Astrocyte of the hippocampus (primary cell): Measurements from ENCODE around the gene NUDCD3.
A peak's percentile ranks its signal among the peaks of the same experiment; 100 is the strongest.

Source experiments
- DNase-seq: peaks from one replicate; pipeline ENCODE4 v3.0.0; 2011; ENCODE audit warnings: low read depth, low spot score

Gene NUDCD3

DNA sequence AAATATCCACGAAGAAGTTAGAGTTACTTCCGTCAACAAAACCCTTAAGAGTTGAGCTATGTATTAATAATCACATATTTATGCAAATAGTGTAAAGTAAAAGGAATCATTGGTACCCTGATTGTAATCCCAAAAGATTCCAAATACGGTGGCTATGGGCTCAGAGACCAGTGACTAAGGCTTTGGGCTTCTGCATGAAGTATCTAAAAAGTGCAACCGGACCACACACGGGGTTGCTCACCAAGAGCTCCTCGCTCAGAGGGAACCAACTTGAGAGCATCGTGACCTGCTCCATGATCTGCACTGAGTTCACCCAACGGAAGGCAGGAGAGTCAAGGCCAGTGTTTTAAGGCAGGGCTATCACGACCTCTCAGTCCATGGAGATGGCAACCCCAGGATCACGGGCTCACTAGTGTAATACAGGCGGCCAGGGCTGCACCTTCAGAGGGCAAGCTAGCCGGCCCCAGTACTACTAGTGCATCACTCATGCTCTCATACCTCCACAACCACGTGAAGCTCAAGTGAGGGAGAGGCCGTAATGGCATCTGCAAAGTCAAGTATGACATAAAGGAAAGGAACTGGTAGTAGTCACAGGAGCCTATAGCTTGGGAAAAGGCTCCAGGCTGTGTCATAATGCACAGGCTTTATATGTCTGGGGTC, 87.9 kb downstream of the NUDCD3 start:
- DNase-seq = no peak

DNA sequence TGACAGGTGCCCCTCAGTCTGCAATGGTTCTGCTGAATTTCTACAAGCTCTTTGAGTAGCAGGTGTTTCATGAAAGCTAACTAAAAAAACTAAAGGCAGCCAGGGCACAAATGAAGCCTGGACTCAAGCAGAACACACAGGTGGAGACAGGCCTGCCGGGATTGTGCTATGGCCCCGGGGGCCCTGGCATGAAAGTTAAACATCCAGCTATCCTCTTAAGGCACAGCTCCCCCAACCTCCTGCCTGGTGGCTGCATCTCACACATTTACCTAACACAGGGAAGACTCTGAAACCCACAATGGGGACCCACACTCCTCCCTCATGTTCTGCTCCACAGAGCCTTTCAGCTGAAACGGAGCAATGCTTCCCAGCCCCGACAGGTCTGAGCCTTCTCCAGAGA, 88.8 kb downstream of the NUDCD3 start:
- DNase-seq = no peak

DNA sequence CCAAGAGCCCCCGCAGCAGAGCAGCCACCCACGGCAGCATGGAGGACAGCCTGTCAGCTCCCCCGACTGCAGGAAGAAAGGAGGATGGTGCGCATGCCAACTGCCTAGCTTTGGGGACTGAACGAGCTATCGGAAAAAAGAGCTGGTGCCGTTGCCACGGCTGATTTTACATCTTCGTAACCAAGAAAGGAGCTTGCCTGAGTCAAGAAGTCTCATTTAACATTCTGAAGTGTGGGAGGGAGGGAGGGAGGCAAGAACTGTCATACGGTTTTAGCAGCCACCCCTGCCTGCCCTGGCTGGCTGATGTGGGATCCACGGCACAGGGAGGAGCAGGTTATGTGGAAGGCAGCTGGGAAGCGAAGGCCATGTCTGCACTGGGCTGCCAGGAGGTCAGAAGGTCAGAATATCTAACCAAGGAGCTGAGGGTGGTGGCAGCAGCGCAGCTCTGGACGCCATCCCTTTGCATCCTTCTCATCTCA, 90.4 kb downstream of the NUDCD3 start:
- DNase-seq = no peak

DNA sequence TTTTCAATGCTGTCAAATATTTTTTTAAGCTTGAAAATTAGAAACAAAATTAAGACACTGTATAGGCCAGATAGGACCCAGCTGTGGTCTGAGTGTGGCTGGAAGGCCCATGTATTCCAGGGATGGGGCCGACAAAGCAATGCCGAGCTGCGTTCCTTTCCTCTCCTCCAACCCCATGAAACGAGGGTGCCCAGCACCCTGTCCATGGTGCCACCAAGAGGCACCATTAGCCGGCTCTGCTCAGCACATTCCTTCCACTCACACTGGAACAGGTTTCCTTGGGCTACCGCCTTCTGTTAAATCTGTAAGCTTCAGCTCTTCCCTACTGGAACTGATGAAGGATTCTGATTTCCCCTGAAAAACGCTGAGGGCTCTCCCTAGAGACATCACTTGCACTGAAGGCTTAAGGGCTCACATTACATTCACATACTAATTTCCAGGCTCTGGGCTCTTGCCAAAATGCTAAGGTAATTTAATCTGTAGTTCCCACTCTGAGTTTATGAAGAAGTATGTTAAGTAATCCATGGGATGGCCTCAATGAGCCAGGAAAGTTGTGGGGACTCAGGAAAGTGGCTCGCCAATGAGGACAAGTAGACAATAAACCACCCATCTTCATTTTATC, 91.4 kb downstream of the NUDCD3 start:
- DNase-seq = no peak

DNA sequence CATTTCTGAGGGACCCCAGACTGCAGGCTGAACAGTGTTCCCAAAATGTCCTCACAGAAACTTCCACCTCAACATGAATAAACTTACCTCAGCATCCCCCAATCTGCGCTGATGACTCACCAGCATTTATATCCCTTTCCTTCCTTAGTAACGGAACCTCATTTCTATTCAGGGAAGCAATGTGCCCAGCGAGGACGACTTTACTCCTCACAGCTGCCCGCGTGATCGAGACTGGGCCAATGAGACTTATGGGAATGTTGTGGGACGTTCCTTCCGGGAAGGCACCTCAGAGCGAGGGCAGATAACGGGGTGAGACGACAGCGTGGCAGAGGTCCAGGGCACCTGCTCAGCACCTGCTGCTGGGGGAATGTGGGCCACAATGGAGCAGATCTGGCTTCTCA, 91.9 kb downstream of the NUDCD3 start:
- no peak for DNase-seq

DNA sequence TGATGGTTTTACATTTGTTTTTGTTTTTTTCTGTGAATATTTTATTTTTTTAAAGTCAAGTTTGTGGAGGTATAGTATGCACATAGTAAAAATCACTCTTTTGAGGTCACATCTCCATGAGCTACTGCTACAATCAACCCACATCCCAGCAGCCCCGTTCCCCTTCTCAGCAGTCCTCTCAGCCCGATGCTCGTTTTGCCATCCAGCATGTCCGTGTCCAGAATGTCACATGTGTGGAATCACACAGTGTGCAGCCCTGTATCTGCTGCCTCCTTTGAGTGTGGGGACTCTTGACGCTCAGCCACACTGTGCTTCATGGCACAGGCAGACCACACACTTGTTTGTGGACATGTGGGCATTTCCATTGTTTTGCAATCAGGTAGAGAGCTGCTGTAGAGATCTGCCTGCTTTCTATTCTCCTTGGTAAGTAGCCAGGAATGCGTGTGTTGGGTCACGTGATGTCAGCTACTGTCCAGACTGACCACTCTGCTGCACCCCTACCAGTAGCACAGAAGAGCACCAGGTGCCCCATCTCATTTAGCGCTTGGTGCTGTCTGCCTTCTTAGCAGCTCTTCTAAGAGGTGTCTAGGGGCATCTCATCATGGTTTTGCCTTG, 93.4 kb downstream of the NUDCD3 start:
- no peak for DNase-seq

DNA sequence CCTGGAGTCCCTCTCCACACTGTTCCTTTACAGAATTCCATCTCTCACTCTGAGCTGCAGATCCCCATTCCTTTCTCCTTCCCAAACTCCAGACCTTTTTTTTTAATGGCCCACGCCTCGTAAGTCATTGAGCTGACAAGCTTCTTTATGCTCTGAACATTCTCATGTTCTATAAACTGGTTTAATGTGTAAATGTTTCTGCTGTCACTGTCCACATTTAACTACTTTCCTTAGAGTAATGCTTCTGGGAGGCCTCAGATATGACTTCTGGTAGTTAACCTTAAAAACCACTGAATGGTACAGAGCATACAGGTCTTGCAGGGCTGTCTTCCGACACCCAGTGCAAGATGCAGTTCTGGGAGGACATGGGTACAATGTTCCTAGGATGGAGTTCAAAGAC, 94.0 kb downstream of the NUDCD3 start:
- DNase-seq = no peak

DNA sequence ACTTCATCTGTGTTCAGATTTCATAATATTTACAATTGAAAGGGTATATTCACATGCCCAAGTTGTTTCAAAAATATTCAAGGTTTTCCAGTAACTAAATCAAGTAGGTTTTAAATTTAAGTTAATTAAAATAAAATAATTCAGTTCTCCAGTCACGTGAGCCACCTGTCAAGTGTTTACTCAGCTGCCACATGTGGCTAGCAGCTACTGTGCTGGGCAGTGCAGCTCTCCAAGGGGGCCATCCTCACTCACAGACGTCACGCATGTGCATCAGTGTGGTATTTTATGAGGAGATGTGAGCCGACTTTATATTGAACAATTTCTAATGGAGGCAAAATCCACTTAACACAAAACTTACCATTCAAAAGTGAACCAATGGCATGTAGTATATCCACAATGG, 95.4 kb downstream of the NUDCD3 start:
- DNase-seq = no peak

DNA sequence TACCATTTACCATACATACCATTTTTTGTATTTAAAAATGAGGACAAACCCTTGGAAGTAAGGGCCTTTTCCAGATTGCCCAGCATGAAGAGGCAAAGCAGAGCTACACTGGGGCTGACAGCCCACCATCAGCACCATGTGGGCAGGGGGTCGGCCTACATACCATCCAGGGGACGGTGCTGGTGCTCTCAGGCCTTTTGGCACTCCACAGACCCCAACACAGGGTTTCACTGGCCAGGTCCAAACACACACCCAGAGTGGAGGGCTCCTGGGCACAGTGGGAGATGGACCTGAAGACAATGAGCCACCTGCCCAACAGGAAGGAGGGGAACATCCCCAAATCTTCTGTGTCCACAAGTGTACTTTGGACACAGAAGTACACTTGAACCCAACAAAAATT, 95.8 kb downstream of the NUDCD3 start:
- no peak for DNase-seq

DNA sequence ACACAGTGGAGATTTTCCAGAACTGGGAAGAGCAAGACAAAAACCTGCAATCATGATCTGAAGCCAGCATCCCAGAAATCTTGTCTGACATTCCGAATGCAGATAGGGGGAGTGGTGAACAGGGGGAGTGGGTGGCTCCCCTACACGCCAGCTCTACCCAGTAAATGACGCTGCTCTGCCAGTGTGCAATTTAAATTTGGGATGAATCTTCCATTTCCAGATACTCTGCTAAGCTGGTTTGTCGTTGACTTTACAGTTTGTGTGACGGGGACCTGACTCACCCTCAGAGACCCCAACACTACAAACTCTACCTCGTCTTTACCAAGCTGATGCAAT, 96.4 kb downstream of the NUDCD3 start:
- no peak for DNase-seq

DNA sequence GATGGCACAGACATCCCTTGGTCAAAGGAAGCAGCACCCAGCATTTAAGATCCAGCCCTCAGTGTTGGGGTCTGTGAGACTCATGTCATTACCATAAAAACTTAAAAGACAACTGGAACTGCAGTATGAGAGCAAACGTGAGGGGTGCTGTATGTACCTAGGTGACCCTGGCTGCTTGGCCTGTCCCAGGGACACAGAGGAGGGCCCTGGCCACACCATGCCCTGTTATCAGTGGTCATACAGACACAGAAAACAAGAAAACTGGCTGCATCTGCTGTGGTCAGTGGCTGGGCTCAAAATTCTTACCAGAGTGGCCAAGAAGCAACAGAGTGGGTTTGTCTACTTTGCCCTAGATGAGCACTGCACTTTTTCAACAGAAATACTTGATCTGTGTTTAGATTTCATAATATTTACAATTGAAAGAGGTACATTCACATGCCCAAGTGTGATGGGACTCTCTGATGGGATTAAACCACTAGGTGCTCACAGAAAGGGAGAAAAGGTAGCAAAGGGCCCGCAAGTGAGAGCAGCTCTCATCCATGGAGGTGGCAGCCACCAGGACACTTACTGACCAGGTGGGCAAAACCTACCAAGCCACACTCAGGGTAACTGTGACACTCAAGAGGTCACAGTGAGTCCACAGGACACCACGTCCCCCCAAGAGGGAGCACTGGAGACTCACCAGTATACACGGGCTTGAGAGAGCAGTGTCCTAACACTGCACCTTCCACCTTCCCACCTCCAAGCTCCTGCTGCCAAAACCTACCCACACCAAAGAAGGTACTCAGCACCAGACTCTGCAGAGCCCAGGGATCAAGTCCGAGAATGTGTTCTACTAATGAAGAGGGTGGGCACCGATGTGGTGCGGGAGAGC, 97.0 kb downstream of the NUDCD3 start:
- no peak for DNase-seq

DNA sequence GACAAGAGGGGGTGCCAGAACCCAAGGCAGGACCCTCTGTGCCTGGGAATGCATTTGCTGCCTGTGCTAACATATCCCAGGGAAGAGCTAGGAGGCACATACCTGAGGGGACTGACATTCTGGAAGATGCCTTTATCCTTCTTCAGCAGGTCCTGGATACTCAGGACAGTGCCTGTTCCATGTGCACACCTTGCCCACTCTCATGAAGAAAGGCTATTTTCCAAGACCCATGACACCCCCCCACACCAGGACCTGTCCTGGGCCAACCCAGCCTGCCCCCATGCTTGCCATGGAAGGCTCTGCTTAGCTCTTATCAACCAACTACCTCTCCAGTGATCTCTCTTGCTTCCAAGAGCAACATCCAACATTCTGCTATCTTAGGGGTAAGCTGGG, 97.8 kb downstream of the NUDCD3 start:
- no peak for DNase-seq

DNA sequence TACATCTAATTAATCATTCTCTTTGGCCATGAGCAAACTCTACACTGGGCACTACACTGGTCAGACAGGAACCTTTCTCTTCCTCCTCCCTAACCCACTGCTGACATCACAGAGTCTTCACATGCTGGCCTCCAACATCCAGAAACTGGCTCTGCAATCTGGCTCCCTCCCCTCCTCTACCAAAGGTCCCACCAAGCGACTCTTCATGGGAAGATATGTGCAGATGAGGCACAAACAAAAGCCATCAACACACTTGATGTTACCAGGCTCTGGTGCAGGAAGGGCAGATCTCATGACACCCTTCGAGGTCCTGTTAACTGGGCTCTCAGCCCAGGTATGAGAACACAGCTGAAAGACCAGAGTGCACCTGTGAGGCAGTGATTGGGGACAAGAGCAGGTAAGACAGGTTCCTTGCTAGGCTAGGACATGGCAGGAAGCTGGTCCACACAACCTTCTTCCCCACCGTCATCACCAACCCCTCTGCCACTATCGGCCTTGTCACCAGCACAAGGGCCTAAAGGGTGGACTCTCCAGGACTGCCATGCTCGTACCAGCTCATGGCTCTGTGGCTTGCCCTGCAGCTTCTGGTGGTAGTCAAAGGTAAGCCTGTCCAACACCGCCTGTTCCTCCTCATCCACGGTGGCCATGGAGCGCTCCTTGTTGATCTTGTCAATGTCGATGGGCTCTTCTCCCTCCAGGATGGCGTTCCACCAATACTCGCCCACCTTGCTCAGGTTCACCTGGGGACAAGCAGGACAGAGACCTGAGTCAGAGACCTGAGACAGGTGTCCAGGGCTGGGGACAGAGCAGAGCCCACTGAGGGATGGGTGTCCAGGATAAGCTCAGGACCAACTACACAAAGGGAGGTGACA, 98.5 kb downstream of the NUDCD3 start:
- no peak for DNase-seq

DNA sequence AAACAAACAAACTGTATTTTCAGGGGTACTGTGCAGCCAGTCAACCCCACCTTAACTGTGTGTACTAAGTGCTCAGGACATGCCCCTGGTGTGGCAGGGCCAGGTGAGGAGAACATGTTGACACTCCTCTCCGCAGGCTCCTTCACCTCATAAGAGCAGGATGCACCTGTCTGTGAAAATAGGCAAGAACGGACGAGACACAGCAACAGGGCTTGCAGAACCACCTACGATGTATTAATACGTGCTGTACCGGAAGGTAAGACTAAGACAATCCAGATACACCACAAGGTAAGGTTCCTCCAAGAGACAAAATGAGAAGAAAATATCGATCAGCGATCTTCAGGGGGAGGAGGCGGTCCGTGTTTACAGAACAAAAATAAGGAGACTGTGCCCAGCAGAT, 99.3 kb downstream of the NUDCD3 start:
- no peak for DNase-seq

DNA sequence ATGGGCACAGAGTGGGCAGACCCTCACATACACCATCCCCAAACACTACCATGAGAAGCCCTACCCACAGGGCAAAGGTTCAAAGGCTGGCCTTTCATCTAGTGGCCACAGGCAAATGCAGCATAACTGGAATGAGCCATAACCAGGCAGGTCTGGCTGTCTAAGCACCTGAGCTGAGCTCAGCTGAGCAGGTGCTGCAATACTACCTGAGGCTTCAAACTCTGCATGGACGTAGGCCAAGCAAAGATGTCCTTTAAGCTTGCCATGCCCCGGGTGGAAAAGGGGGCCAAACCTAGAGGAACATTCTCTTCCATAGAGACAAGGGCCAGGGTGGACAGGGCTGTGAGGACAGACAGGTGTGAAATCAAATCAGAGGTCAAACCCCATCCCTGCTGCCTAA, 99.8 kb downstream of the NUDCD3 start:
- DNase-seq = no peak

DNA sequence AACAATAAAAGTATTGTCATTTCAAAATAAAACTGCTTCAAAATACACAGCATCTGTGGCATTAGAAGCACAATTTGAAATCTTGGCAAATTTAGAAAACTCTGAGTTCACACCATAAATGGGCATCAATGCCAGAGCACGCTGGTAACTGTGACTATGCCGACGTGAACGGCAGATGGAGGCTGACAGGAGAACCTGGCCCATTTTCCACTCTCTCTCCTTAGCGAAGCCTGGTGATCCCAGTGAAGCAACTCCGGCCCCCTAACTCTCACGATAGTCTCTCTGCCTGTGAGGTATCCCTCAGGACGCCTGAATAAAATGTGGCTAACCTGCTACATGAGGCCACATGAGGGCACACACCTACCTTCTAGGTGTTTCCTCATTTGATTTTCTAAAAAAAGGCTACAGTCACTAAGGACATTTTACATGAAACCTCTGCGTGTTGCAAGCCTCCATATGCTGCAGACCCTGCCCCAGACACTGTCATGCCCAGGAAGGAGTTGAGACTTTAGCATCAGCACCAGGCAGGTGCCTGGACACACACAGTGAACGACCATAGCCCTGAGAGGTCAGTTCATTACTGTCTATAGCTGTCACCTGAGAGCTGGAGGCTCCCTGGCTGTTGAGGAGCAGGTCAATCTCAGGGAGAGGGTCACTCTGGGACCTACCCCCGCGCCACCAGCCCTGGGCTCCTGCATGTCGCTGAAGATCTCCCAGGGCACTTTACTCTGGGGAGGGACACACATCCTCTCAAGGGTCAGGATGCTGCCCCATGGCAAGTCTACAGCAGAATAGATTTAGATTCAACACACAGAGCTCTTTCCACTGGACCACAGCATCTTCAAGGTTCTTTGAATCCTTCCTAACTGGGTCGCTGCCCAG, 102.1 kb downstream of the NUDCD3 start:
- no peak for DNase-seq

DNA sequence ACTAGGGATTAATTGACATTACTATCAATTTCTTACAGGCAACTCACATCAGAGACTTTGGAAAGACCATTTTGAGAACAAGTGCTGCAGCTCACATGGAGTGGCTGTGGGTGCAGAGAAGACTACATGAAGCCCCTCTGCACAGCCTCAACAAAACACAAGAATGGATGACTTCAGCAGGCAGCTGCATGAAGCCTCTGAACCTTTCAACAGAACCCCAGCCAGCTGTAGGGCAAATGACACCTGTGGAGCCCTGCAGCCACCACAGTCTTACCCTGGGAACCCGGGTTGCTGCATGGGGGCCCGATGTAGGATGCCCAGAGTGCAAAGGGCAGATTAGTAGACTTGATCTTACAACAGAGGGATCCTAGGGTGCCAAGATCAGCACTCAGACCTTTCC, 103.1 kb downstream of the NUDCD3 start:
- no peak for DNase-seq

DNA sequence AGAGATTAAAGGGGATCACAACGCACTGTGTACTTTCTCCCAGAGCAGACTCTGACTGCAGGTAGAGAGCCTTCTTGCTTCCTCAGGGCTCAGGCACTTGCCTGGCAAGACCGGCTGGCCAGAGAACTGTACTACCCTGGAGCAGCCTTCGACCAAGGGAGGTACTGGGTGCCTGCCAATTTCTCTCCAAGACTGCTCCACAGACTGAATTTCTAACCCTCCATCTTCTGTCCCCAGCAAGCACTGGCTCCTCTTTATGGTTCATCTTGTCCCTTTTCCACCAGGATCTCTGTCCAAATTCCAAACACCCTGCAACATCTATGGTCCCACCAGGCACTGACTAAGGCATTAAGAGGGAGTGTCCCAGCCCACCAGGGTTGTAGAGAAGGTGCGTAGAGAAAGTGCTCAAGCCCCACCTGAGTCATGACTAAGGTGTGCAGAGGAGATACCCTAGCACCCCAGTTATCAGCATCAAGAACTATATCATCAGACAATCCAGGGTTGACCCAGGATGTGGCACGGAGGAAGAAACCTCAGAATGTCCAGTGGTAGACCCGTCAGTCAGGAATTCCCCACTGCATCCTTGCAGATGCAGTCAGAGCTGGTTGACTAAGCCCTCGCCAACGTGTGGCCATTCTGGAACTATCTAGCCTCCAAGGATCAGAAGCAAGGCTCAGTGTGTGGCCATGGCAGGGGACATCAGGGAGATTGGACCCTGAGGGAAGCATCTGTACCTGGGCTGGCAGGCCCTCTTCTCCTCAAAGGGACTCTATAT, 104.1 kb downstream of the NUDCD3 start:
- DNase-seq = peak; percentile 55

DNA sequence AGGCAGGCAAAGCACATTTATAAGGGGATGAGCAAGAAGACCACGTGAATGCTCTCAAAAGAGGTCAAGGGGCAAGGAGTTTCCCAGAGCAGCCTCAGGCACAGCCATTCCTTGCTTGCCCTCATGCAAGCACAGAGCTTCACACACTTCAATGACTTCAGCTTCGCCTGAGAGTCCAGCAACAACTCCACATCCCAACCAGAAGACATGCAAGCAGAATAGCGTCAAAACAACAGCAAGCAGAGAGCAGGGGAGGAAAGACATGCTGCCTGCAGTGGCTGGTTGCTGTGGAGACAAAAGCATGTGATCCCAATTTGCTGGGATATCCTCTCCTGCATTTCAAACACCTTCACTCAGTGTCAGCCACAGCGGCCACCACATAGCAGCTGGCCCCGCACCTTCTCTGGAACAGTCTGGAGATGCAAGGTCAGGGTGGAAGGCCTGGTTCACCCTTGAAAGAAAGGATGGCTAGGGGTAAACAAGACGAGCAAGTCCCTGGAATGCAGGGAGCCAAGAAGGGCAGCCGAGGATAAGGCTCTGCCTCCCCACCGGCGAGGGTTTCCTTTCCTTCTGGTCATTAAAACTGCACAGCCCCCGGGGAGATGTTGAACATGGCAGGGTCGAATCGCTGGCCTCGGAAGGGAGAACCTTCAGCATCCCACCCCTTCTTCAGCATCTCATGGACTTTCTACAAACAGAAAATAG, 104.9 kb downstream of the NUDCD3 start:
- DNase-seq = no peak
